IPS-NIHi7 (cell line): Measurements from ENCODE around the gene PTPRN2.

Experiments
- DNase-seq: peaks from one replicate; pipeline ENCODE4 v3.0.0; 2012; ENCODE audit warnings: mixed read lengths; ENCODE audit errors: extremely low spot score

Gene PTPRN2

DNA sequence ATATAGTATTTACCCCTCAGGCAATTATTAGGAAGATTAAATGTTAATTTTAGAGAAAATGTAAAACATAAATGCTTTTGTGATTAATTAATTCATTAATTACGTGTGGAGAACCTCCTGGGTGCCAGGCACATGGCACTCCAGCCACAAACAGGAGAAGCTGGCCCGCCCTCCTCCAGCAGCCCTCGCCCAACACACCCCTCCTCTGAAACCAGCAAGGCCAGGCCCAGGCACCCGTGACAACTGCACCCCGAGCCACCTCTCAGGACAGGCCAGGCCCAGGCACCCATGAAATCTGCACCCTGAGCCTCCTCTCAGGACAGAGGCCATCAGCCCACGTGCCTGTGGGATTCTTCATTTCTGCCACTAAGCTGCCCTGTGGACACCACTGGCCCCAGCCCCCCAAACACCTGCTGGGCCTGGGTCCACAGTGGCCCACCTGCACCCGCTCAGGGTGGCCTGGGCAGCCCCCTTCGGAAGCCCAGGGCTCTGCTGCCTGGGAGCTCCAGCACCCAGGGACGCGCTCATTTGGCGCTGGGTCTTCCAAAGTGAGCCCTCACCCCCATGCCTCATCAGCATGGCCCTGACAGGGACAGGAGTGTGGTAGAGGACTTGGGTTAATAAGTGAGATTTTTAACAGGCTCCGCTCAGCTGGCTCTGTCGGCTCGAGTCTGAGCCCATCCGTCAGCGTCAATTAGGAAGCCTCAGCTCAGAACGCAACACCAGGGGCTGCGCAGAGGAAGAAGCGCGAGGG, 768.7 kb downstream of the PTPRN2 start:
- DNase-seq, result no peak

DNA sequence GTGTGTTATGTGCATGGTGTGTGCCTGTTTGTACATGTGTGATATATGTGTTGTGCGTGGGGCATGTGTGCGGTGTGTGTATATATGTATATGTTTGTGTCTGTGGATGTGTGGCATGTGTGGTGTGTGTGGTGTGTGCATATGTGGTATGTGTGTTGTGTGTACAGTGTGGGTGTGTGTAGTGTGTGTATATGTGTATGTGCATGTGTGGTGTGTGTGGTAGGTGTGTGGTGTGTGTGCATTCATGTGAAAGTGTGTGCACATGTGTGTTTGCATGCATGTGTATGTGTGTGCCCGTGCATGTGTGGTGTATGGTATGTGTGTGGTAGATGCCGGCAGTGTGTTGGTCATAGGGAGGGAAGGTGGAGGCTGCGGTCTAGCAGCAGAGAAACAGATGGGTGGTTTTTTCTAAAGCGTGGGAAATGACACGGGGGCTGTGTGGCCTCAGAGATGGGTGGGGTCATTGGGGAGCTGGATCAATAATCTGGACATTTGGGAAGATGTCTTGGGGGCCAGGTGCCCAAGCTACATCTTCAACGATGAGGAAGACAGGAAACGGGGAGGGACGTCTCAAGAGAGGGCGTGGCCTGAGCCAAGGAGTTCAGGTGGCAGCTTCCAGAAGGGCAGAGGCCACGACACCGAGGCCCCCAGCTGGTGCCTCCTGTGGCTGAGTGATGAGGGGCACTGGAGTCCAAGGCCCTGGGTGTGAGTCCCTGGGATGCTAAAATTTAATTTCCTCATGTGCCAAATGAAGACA, 769.5 kb downstream of the PTPRN2 start:
- DNase-seq, result no peak

DNA sequence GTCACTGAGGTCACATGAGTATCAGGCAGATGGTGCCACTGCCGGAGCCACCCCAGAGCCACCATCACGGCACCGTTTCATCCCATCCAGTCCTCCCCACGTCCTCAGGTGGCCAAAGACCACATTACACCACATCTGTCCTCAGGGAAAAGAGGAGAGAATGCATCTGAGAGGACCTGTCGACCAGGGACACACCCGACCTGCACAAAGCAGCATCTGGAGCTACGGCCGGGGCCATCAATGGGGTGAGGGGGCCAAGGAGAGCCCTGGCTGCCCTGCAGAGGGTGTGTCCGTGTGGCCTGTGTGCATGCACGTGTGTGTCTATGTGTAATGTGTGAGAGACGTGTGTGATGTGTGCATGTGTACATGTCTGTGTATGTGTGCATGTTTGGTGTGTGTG, 770.2 kb downstream of the PTPRN2 start:
- no peak for DNase-seq

DNA sequence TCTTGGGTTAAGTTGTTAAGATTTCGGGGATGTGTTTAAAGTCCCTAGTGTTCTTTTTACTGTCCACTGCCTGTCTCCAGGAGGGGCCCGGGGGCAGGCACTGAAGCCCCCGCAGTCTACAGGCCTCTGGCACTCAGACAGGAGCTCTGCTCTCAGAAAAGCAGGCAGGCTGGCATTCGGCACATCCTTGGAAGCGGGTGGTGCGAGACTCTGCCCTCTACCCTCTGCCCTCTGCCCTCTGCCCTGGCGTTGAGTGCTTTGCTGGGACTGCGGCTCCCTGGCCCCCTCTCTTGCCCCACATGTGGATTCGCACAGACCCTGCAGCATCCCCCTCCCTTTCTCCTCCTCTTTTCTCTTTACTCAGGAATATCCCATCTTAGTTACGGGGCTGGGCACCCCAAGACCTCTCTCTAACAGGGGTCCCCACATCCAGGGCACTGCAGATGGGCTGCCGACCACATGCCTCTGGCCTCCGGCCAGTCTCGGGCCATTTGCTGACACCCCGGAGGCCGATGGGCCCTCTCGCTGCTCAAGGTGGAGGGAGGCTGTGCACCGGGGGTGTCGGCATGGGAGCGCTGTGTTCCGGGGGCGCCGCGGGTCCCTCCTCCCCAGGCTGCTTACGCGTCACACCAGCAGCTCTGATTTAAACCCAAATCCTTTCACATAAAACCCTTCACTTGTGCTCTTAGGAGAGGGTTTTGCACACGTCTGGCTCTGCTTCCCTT, 770.9 kb downstream of the PTPRN2 start:
- DNase-seq, result no peak

DNA sequence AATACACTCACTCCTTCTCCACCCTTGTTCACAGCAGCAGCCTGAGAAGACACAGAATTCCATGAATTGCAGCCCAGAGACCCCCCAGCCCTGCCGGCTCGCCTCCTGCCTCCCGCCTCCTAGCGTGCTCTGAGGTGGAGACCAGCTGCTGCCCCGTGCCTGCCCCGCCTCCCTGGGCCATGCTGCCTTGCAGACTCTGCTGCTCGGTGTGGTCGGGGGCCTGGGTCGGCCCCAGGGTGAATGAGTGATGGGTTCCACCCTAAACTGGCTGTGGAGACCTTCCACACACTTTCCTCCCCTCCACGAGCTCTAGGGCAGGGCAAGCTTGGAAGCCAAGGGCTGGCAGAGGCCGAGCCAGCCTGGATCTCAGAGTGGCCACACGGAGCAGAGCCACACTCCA, 771.5 kb downstream of the PTPRN2 start:
- DNase-seq, result no peak

DNA sequence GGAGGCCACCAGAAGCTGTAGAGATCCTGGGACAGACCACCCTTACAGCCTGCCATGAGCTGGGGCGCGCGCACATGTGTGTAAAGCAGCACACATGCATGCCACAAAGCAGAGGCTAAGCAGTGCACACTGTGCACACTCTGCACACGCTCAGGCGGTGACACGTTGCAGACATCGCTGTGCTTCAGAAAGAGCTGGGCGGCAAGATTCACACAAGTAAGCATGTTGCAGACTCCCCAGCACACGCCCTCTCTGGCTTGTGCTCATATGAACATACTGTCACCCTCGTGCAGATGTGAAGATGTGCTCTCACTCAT, 772.0 kb downstream of the PTPRN2 start:
- no peak for DNase-seq

DNA sequence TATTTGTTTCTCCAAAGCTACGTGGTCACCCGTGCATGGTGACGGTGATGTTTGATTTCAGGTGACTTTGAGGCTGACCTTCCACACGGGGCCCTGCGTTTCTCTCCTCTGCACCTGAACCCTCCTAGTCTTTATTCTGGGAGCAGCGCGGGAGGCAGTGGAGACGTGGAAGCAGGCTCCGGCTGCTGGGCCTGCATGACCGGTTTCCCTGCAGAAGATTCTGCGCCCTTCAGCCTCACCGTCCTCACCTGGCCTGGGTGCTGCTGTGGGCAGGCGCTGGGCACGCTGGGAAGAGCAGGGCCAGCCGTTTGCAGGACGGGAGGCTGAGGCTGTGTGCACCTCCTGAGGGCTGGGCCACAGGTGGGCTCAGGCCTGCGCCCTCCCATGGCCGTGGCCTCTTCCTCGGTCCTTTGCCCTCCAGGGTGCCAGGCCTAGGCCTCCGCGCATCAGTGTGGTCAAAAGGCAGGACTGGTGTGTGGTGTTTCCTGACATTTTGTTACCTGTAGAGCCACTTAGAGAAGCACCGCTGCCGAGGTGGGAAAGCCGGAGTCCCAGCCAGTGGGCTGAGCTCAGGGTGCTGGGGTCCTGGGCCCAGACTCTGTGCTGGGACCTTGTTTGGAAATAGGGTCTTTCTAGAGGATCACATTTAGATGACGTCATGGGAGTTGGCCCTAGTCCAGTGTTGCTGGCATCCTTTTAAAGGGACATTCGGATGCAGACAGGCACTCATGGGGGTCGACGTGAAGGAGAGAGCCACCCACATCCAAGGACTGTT, 772.5 kb downstream of the PTPRN2 start:
- no peak for DNase-seq

DNA sequence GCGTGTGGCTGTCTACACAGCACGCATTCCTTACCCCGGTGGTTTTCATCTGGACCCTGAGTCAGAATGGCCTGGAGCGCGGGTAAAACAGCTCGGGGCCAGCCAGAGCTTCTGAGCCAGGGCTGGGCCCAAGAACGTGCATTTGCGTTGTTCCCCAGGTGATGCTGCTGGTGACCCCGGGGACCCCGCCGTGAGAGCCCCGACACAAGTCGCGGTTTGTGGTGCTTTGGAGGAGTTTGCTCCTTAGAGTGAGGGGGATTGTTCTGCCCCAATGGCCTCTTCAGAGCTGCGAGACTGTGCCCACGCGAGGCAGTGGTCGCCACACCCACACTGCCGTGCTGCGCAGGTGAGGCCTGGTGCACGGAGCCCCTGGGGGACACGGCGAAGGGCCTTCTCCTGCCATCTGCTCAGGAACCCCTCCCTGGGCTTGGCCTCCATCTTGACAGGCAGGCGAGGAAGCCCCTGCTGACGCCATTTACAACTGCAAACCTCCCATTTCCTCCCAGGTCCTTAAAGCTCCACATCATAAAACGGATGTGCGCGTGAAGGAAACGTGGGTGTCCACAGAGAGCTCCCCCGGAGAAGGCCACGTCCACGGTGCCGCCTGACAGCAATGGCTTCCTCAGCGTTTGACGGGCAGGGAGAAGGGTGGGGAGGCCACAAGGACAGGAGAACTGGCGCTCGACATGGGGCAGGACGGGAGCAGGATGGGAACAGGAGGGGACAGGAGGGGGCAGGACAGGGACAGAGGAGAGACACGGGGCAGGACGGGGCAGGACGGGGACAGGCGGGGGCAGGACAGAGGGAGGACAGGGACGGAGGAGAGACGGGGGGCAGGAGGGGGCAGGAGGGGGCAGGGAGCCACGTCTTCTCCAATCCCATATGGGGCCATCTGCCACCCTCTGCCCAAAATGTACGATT, 773.6 kb downstream of the PTPRN2 start:
- no peak for DNase-seq

DNA sequence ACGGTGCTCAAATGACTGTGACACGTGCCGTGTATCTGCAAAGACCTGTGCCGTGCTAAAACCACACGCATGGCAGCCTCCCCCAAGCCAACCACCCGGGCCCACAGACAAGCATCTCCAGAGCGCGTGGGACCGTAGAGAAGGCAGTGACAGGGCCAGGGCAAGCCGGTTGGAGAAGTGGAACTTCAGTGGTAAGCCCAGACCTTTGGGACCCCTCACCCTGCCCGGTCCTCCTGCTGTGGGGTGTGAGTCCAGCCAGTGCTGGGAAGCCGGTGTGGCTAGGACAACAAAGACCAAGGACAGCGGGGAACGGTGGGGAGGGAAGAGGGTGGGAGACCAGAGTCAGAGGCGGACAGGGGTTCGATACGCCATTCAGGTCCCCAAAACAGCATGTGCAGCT, 774.6 kb downstream of the PTPRN2 start:
- no peak for DNase-seq

DNA sequence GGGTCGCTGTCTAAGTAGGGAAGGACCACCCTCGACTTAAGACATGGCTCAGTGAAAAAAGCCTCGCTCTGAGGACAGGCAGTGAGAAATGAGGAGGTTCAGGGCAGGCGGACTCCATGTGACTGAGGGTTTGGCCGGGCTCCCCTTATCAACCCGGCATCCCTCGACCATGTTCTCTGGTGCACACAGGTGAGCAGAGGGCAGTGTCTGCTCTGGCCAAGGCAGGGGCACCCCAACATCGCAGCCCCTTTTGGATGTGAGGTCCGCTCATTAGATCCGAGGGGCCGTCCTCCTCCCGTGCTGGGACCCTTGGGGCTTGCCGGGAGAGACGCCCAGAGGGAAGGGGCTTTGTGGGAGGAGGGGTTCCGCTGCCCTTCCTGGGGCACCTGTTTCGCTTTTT, 775.7 kb downstream of the PTPRN2 start:
- no peak for DNase-seq

DNA sequence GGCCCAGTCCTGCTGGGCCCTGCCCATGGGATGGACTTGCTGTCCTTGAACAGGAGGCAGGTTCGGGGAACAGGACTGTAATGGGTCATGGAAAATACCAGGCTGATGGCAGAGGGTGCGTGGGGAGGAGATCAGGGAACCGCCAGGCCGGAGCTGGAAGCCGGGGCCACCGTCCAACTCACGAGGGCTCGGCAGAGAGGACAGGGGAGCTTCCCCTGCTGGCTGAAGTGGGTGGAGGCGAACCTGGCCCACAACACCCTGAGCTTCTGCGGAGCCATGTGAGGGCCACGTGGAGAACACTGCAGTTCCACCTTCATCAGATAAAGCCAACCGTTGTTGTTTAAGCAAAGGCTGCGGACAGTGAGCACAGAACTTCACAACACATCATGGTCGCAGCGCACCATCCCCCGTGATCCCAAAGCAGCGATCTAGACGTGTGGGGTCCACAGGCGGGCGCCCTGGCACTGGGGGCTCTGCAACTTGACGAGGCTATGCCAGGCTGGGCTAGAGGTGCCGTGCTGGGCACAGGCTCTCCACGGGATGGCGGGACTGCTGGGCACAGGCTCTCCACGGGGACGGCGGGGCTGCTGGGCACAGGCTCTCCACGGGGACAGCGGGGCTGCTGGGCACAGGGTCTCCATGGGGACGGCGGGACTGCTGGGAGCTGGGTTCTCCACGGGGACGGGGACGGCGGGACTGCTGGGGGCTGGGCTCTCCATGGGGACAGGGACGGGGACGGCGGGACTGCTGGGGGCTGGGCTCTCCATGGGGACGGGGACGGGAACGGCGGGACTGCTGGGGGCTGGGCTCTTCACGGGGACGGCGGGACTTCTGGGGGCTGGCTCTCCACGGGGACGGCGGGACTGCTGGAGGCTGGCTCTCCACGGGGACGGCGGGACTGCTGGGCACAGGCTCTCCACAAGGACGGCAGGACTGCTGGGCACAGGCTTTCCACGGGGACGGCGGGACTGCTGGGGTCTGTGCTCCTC, 777.5 kb downstream of the PTPRN2 start:
- DNase-seq, result no peak

DNA sequence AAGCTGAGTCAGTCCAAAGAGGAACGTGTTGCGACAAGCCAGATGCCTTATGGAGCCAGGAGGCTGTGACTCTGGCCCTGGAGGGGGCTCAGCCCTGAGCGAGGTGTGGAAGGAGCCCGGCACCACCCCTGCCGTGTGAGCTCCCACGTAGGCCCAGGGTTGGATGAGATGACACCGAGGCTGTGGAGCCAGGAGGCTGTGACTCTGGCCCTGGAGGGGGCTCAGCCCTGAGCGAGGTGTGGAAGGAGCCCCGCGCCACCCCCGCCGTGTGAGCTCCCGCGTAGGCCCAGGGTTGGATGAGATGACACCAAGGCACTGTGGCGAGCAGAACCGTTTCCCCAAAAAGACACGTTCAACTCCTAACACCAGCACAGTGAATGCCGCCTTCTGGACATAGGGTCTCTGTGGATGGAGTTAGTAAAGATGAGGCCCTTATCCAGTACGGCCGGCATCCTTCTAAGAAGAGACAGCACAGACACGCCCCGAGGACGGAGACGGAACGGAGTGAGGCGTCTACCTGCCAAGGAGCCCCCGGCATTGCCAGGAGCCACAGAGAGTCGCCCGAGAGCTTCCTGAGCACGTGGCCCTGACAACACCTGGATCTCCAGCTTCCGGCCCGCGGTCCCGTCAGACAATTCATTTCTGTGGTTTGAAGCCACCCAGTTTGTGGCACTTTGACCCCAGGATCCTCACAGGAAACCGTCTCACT, 778.3 kb downstream of the PTPRN2 start:
- no peak for DNase-seq

DNA sequence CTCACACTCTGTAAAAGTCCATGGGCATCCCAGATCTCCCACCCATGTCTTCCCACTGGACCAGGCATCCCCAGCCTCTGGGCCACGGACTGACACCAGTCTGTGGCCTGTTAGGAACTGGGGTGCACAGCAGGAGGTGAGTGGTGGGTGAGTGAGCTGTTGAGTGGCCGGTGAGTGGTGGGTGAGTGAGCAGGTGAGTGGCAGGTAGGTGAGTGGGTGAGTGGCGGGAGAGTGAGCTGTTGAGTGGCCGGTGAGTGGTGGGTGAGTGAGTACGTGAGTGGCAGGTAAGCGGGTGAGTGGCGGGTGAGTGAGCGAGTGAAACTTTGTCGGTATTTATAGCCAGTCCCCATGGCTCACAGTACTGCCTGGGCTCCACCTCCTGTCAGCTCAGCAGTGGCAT, 779.6 kb downstream of the PTPRN2 start:
- no peak for DNase-seq

DNA sequence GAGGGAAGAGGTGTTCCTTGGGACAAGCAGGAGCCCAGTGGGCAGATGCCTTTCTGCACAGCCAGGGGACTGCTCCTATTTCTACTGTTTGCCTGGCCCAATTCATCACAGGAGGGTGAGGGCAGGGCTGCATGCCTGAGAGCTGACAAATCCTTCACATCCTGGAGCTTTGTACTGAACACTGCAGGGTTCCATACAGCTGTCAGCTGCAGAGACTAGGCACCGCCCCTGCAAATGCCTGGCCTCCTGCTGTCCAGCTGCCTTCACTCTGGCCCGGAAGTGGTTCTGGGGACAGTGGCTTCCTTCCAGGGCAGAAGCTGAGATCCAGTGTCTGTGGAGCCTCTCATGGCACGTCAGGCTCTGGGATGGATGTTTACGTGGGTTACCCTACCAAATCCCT, 780.1 kb downstream of the PTPRN2 start:
- no peak for DNase-seq

DNA sequence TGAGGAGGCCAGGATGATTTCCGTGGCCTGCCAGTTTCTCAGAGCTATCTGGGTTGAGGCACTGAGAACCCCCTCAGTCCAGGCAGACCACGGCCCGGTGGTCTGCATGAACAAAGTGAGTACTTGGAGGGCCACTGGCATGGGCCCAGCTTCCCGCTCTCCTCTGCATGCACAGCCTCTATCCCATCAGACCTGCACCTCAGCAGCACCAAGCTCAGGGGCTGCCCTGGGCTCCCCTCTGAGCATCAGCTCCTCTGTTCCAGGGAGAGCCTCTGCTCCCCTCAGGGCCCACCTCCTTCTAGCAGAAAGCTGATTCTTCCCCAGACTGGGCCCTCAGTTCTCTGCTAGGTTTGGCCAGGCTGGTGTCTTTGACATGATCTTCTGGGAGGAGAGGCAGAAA, 780.9 kb downstream of the PTPRN2 start:
- no peak for DNase-seq

DNA sequence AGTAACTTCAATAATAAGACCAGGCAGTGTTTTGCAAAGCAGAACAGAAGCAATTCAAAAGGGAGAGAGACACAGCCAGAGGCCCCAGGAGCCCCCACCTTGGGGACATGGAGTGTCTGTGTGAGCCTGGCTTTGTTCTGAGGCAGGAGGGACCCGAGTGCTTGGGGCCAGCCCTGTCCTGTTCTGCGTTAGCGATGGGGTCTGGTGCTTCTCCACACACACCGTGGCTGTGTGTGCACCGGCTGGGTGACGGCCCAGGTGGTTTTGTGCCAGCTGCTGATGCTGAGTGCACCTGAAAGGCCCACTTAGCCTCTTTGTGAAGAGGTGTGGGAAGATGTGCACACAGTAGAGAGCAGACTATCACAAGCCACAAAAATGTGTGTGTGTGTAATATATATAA, 781.9 kb downstream of the PTPRN2 start:
- DNase-seq, result no peak

DNA sequence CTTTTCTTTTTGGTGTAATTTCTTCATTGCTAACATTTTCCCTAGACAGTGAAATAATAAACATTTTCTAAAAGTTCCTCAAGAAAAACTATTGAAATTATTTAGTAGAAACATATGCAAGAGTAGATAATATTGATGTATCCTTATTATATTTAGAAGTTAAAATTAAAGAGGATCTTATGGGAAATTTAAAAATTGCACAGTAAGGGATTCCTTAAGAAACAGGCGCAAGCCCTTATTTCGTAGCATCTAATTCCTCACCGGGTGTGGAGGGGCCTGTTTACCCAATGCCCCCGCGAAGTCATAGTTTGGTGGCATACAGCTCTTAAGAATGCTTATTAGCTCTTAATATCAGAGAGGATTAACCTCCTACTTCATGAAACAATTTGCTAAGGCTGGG, 783.7 kb downstream of the PTPRN2 start:
- DNase-seq, result no peak

DNA sequence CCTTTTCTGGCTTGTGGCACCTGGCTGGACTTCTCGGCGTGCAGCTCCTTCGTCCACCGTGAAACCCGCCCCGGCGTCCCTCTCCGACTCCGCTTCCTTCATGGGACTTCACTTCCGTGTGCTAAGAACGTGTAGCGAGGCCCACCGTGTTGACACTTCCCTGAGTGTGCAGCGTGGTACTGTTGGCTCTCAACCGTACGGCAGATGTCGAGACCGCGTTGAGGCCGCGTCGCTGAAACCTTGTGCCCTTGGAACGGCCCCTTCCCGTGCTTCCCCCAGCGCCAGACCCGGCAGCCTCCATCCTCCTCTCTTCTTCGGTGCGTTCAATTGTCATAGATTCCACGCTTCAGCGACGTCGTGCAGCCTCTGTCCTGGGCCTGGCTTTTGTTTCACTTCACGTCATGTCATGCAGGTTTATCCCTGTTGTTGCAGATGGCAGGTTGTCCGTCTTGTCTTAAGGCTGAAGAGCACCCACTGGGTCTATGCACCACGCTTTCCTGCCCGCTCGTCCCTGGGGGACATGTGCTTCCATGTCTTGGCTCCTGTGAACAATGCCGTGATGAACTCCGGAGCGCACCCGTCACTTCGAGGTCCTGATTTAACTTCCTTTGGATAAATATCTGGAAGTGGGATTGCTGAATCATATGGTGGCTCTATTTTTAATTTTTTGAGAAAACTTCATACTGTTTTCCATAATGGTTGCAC, 785.5 kb downstream of the PTPRN2 start:
- no peak for DNase-seq

DNA sequence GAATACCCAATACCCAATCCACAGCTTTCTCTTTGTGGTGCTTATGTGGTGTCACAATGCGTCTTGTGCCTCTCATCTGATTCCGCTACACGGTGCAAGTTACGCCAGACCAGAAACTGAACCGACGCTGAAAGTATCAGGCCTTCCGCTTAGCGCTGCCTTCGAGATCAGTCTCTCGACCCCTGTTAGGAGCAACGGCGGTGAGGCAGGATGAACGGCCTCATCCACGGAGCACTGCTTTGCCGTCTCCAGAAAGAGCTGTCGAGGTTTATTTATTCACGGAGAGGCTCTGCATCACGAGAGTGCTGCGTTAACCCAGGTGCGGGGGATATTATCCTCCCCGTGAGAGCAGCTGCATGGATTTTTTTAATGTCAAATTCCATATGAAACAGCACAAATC, 786.5 kb downstream of the PTPRN2 start:
- DNase-seq, result no peak
